Esophagus muscularis mucosa (tissue), 4 donors: ENCODE measurements around the gene ANKS1B. TPM values are rescaled to one million over a fixed set of nuclear protein-coding genes. Genes with fewer than 3 reads are reported as not detected.

Experiments
- DNase-seq: peaks from one replicate; pipeline ENCODE4 v3.0.0-alpha.2; 2017; ENCODE audit errors: extremely low spot score
- H3K27ac ChIP-seq, 4 donors: fragments of 200-600 bp; sonication (generic); replicated peaks in 1 of 4; 1 replicate in 3 of 4; 2 replicates in 1 of 4; pipeline ENCODE4 v1.5.1; 2016 to 2019; ENCODE audit warnings: mild to moderate bottlenecking in 1 of 4
- H3K27me3 ChIP-seq, 4 donors: fragments of 200-600 bp; sonication (generic); one replicate each; pipeline versions ENCODE4 v1.5.1 to v1.6.0; 2016 to 2019
- H3K36me3 ChIP-seq, 4 donors: fragments of 200-600 bp; sonication (generic); one replicate each; pipeline ENCODE4 v1.5.1; 2016 to 2019
- H3K4me1 ChIP-seq, 4 donors: fragments of 200-600 bp; sonication (generic); one replicate each; pipeline ENCODE4 v1.5.1; 2016 to 2019
- H3K4me3 ChIP-seq, 4 donors: fragments of 200-600 bp; sonication (generic); 1 replicate in 2 of 4; 2 replicates in 2 of 4; pipeline ENCODE4 v1.5.1; 2016 to 2019; ENCODE audit warnings: mild to moderate bottlenecking in 4 of 4, moderate library complexity in 1 of 4
- H3K9me3 ChIP-seq, 4 donors: fragments of 200-600 bp; sonication (generic); 1 replicate in 3 of 4; 2 replicates in 1 of 4; pipeline ENCODE4 v1.5.1; 2016 to 2019
- CTCF ChIP-seq, 3 experiments: fragments of 200-600 bp in 2 of 3; fragments of 450-650 bp in 1 of 3; sonication (generic) in 2 of 3; IDR thresholded peaks; one replicate each; pipeline ENCODE4 v1.5.1; 2017 to 2019; ENCODE audit warnings: antibody characterized with exemption in 3 of 3, mild to moderate bottlenecking in 2 of 3, moderate library complexity in 1 of 3
- EP300 ChIP-seq: sonication (generic); formaldehyde crosslinking; IDR thresholded peaks from one replicate; pipeline ENCODE4 v1.6.1; 2017; ENCODE audit warnings: antibody characterized with exemption
- POLR2A ChIP-seq: fragments of 450-650 bp; IDR thresholded peaks from one replicate; pipeline ENCODE4 v1.6.1; 2017; ENCODE audit warnings: antibody characterized with exemption, moderate library complexity, mild to moderate bottlenecking, low read depth
- POLR2AphosphoS5 ChIP-seq, 2 donors: sonication (generic); formaldehyde crosslinking; IDR thresholded peaks; one replicate each; pipeline ENCODE4 v1.6.1; 2017; ENCODE audit warnings: antibody characterized with exemption in 2 of 2
- WGBS: methylation state at CpG from one replicate; pipeline ENCODE4 v1.1.5; 2018; 5-methylcytosine and 5-hydroxymethylcytosine counted together
- intact Hi-C: fragments of 100-400 bp; cut with DNase I; formaldehyde crosslinking; loops from one replicate; pipeline ENCODE4 v1.15.1; 2023
- total RNA-seq, 4 donors: library from RNA; depleted of rRNA; stranded (reverse); fragments of >200 nt; gene quantifications; one replicate each; pipeline versions ENCODE4 v1.1.0 to v1.2.1, GENCODE V29; 2016

ANKS1B gene
- total RNA-seq, 4 donors from 2014 or later, result 20.4 to 28.7 (median 21.6) TPM

DNA sequence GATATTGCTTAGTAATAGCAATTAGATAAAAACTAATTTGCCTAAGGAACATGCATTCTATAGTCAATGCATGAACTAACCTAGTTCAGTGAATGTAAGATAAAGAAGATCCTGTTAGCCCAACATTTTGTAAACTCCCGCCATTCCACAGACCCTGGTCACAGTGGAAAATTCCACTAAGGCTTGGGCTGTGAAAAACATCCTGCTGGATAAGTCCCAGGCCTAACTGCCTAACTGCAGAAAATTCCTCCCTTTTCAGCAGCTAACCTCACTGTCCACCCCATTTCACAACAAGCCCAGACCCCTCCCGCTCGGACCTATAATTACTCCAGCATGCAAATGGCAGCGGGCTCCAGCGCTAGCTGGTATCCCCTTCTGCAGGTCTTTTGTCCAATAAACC is 435.1 kb downstream of the ANKS1B start:
- Histone ChIP-seq H3K4me1 (no peaks in the 10 kb centered on the region), H3K27me3 (no peaks in the 10 kb centered on the region), H3K27ac (no peak overlapping the region), H3K36me3 (no peaks in the 10 kb centered on the region), H3K9me3 (no peaks in the 10 kb centered on the region), H3K4me3 (no peak overlapping the region)
- intact Hi-C loops, result no loop called here
- TF ChIP-seq EP300 (no peak), CTCF (IDR thresholded peaks at IDR 0.05) (no peak), POLR2A (no peak), POLR2AphosphoS5 (IDR thresholded peaks at IDR 0.05) (no peak)
- 95% methylated on average over 5 of the region's 5 CpGs for WGBS
- no peak for DNase-seq

DNA sequence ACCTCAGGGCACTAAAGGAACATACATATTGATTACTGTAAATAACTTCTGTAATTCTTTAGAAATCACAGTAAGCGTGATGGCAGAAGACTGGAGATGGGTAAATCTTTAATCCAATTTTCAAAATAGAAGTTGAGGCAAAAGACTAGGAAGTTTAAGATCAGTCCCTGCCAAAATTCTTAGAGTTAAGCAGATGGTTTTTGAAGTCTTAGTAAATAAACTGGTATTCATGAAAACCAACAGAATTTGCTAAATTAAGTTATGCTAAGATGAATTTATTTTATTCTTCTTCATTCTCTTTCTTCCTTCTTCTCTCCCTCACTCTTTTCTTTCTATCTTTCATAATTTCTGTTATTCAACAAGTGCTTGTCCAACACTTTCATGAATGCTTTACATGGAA is 435.5 kb downstream of the ANKS1B start:
- Histone ChIP-seq H3K4me1 (no peaks in the 10 kb centered on the region), H3K9me3 (no peaks in the 10 kb centered on the region), H3K27me3 (no peaks in the 10 kb centered on the region), H3K27ac (no peak overlapping the region), H3K36me3 (no peaks in the 10 kb centered on the region), H3K4me3 (no peak overlapping the region)
- DNase-seq, result no peak
- intact Hi-C loops, result no loop called here
- 93% methylated on average over 1 of the region's 1 CpG for WGBS
- TF ChIP-seq POLR2AphosphoS5 (IDR thresholded peaks at IDR 0.05) (no peak), CTCF (IDR thresholded peaks at IDR 0.05) (no peak), POLR2A (no peak), EP300 (no peak)

- no peaks in the 10 kb centered on the region for H3K36me3 ChIP-seq
- no peaks in the 10 kb centered on the region for H3K27me3 ChIP-seq
- H3K4me1 ChIP-seq, result no peaks in the 10 kb centered on the region
- TF ChIP-seq POLR2A (no peak), CTCF (IDR thresholded peaks at IDR 0.05) (no peak), EP300 (no peak), POLR2AphosphoS5 (IDR thresholded peaks at IDR 0.05) (no peak)
- H3K4me3 ChIP-seq, result no peak overlapping the region
- peaks cover 0 to 6% (median 3%) of the 10 kb centered on the region in 4 donors for H3K9me3 ChIP-seq
- 84% methylated on average over 1 of the region's 1 CpG for WGBS
- intact Hi-C loops, result no loop called here
- no peak overlapping the region for H3K27ac ChIP-seq
- no peak for DNase-seq
Observed at GRCh38 chr12:99544457-99544856, 440.3 kb downstream of the ANKS1B start.

GRCh38 chr12:99529966-99530365 is 454.8 kb downstream of the ANKS1B start:
- Histone ChIP-seq H3K4me3 (no peak overlapping the region), H3K27me3 (no peaks in the 10 kb centered on the region), H3K4me1 (no peaks in the 10 kb centered on the region), H3K36me3 (no peaks in the 10 kb centered on the region), H3K27ac (no peak overlapping the region), H3K9me3 (no peaks in the 10 kb centered on the region)
- 67% methylated on average over 2 of the region's 2 CpGs for WGBS
- intact Hi-C loops, result no loop called here
- no peak for TF ChIP-seq POLR2AphosphoS5 (IDR thresholded peaks at IDR 0.05)
- no peak for TF ChIP-seq CTCF (IDR thresholded peaks at IDR 0.05)
- TF ChIP-seq EP300, result no peak
- TF ChIP-seq POLR2A, result no peak
- DNase-seq, result no peak

- intact Hi-C loops, result no loop called here
- Histone ChIP-seq H3K9me3 (no peaks in the 10 kb centered on the region), H3K27ac (no peak overlapping the region), H3K36me3 (no peaks in the 10 kb centered on the region), H3K4me3 (no peak overlapping the region), H3K27me3 (no peaks in the 10 kb centered on the region), H3K4me1 (no peaks in the 10 kb centered on the region)
- no peak for DNase-seq
- TF ChIP-seq POLR2A (no peak), CTCF (IDR thresholded peaks at IDR 0.05) (no peak), EP300 (no peak), POLR2AphosphoS5 (IDR thresholded peaks at IDR 0.05) (no peak)
Observed at GRCh38 chr12:99528478-99528877, 456.3 kb downstream of the ANKS1B start.
